22Rv1 (cell line): ENCODE measurements around the gene KBTBD12.

Source experiments
- H3K27ac ChIP-seq: fragments of 450-650 bp; 2 replicates; pipeline ENCODE4 v1.5.1; 2017
- CTCF ChIP-seq: fragments of 450-650 bp; IDR thresholded peaks from 2 replicates; pipeline ENCODE4 v1.5.1; 2017; ENCODE audit warnings: mild to moderate bottlenecking
- ZFX ChIP-seq: fragments of 450-650 bp; IDR thresholded peaks from 2 replicates; pipeline ENCODE4 v1.6.1; 2017; ENCODE audit warnings: antibody characterized with exemption, borderline replicate concordance

Gene KBTBD12

DNA sequence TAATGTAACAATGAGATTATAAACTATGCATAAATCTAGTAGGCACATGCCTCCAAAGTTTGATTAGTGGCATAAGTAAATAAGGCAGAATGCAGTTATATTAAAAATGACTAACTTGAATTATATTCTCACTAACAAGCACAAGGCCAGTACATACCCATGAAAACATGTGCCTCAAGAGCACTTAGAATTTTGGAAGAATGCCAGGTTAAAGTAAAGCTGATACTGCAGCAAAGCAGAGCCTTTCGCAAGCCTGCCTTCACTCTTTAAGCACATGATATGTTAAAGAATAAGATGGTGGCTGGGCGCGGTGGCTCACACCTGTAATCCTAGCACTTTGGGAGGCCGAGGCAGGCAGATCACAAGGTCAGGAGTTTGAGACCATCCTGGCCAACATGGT, 49.0 kb downstream of the KBTBD12 start:
- TF ChIP-seq ZFX (no peak), CTCF (no peak)

GRCh38 chr3:127964816-127965215, 49.8 kb downstream of the KBTBD12 start:
- no peak overlapping the region for H3K27ac ChIP-seq
- TF ChIP-seq CTCF (no peak), ZFX (no peak)

More for the DNA sequence above, 49.0 kb downstream of the KBTBD12 start:
- no peak overlapping the region for H3K27ac ChIP-seq

DNA sequence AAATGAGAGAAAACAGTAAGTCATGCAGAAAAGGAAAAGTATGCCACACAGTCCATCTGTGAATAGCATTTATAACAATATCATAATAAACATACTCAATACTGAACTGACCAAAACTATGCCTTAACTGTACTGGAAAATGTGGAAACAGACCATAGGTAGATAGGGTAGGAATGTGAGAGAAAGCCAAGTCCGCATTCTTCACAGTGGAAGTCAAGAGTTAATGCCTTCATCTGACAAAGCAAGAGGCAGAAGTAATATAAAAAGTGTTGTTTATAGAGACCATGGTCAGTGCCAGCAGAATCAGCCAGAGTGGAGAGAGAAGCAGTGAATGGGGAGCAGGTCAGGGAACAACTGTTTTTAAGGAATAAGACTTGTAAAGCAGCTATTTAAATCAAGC, 52.3 kb downstream of the KBTBD12 start:
- no peak for TF ChIP-seq ZFX
- TF ChIP-seq CTCF, result no peak
- no peak overlapping the region for H3K27ac ChIP-seq

DNA sequence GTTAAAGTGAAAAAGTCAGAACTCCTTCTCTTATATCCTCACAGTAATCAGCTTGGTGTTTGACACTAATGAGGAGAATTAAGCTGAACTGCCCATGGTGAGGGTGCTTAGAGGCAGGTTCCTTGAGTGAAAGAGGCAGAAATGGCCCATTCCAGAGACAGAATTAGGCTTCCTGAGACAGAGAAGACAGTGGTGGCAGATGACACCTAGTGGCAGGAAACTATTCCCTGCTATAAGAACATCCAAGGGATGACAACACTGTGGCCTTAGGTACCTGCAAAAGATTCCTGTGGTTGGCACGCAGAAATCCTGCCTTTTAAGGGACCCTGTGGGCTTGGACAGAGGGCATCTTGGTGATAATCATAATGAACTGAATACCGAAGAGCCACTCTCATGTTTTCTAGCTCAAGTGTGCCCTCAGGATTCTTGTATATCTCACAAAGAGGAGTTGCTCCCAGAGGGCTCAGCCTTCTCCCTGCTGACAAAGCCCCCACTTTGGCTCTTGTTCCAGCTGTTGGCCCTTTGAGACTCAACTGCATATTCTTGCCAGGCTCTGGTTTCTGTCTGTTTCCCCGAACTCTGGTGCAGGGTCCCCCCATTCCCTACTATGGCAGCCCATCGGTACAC, 56.0 kb downstream of the KBTBD12 start:
- H3K27ac ChIP-seq, result no peak overlapping the region
- peak; percentile 83 for TF ChIP-seq CTCF
- no peak for TF ChIP-seq ZFX

GRCh38 chr3:127974226-127974625, 59.2 kb downstream of the KBTBD12 start:
- TF ChIP-seq ZFX, result no peak
- TF ChIP-seq CTCF, result no peak
- H3K27ac ChIP-seq, result no peak overlapping the region

DNA sequence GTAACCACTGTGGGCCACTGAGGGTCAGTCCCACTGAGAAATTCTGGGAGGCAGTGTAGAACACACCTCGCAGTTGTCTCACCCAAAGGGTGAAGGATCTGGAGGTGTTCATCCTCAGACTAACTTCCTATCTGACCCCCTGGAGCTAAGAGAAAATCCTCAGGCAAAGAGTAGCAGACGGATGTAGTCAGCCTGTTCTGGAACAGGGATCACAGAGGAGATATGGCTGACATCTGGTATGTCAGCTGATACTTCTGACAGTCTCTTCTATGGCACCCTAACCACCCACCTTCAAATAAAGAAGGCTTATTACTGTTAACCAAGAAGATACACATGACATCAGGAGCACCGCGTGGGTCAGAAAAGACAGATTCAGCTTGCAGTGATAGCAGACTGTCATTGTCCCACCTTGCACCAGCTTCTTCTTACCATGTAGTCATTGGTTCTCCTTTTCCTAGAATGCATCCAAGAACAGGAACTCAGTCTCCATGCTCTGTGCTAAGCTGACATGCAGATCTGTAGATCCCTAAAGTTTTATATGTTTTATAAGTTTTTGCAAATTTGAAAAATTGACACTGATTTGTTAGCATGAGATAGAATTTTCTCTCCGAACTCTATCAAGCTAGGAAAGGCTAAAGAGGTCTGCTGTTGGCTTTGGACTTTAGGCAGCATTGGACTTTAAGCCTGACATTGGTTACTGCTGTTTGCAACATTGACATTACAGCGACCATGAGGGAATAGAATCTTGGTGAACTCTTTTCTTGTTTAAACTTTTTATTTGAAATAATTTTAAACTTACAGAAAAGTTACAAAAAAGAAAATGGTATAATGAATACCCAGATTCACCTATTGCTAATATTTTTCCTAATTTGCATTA, 60.4 kb downstream of the KBTBD12 start:
- H3K27ac ChIP-seq, result no peak overlapping the region
- TF ChIP-seq CTCF, result no peak
- no peak for TF ChIP-seq ZFX

- TF ChIP-seq ZFX (no peak), CTCF (no peak)
- no peak overlapping the region for H3K27ac ChIP-seq
Measured at GRCh38 chr3:127978636-127979035, 63.6 kb downstream of the KBTBD12 start.
